K562 (cell line): ENCODE results near the gene ZBTB33. TPM values are rescaled to one million over a fixed set of nuclear protein-coding genes. Genes with fewer than 3 reads are reported as not detected.

Source experiments
- ATAC-seq: fragments of 200-7000 bp; cut with Tn5 transposase; 3 replicates; pipeline ENCODE4 v1.9.1; 2020; ENCODE audit warnings: moderate library complexity
- BruUV-seq: library from RNA; stranded (reverse); fragments of 400-500 nt; replicated peaks from 2 replicates; lab custom pipeline; 2021; lab: Mats Ljungman, UMichigan
- CTCF ChIA-PET: fragments of 300-600 bp; formaldehyde crosslinking; extraction: SDS; loops from one replicate; lab custom pipeline; 2021; ENCODE audit warnings: low intra/inter-chr PET ratio; lab: Yijun Ruan, JAX
- POLR2A ChIA-PET: fragments of 300-600, 350-650 bp; sonication (Branson Sonifier 250); formaldehyde crosslinking; extraction: SDS; loops from one replicate; lab custom pipeline; 2021; ENCODE audit warnings: antibody characterized with exemption, inconsistent platforms; lab: Yijun Ruan, JAX
- DNase-seq, 4 experiments: peaks; one replicate each; pipeline versions ENCODE4 v3.0.0 to v3.0.0-alpha.2; 2011 to 2018; ENCODE audit warnings: low spot score in 3 of 4, mixed read lengths in 3 of 4; ENCODE audit errors: extremely low read depth in 1 of 4
- FAIRE-seq: peaks from 2 replicates; lab custom pipeline; 2011; peaks lifted over from hg19 to GRCh38; lab: Jason Lieb, UNC
- H2AFZ ChIP-seq: 2 replicates; pipeline ENCODE4 v1.6.0; 2011; ENCODE audit warnings: low read depth, low read length, control low read depth, inconsistent platforms
- H3K27ac ChIP-seq: fragments of 200-600 bp; 3 replicates; pipeline ENCODE4 v1.8.0; 2011; ENCODE audit warnings: low read depth, mild to moderate bottlenecking, control low read depth, inconsistent platforms, low read length, moderate library complexity, mixed read lengths; ENCODE audit errors: extremely low read depth
- H3K27me3 ChIP-seq, 2 experiments: fragments of 300-600 bp in 1 of 2; 2 replicates in 1 of 2; 3 replicates in 1 of 2; pipeline versions ENCODE4 v1.6.0 to v1.8.0; 2011; ENCODE audit warnings: inconsistent platforms in 2 of 2, low read length in 2 of 2, mild to moderate bottlenecking in 1 of 2, mixed read lengths in 1 of 2, moderate library complexity in 1 of 2; ENCODE audit not compliant: control insufficient read depth in 2 of 2, insufficient read depth in 2 of 2
- H3K36me3 ChIP-seq: fragments of 300-600 bp; 3 replicates; pipeline ENCODE4 v1.8.0; 2011; ENCODE audit warnings: mild to moderate bottlenecking, low read length, inconsistent platforms; ENCODE audit not compliant: control insufficient read depth, insufficient read depth
- H3K4me1 ChIP-seq, 2 experiments: fragments of 200-600 bp in 1 of 2; replicated peaks in 1 of 2; 2 replicates in 1 of 2; 3 replicates in 1 of 2; pipeline versions ENCODE4 v1.5.1 to v1.8.0; 2011; ENCODE audit warnings: inconsistent platforms in 2 of 2, low read length in 2 of 2, mild to moderate bottlenecking in 1 of 2, mixed read lengths in 1 of 2, moderate library complexity in 1 of 2; ENCODE audit not compliant: control insufficient read depth in 2 of 2, insufficient read depth in 2 of 2
- H3K4me2 ChIP-seq: 2 replicates; pipeline ENCODE4 v1.6.1; 2011; ENCODE audit warnings: low read length, control low read depth, inconsistent platforms, mixed read lengths; ENCODE audit not compliant: insufficient read depth
- H3K4me3 ChIP-seq: fragments of 200-600 bp; sonication (generic), shearing (Covaris generic); 2 replicates; pipeline ENCODE4 v1.5.1; 2016; ENCODE audit warnings: control low read depth, inconsistent platforms
- H3K79me2 ChIP-seq: fragments of 200-600 bp; 3 replicates; pipeline ENCODE4 v1.8.0; 2011; ENCODE audit warnings: low read length, inconsistent platforms; ENCODE audit not compliant: control insufficient read depth, insufficient read depth
- H3K9ac ChIP-seq, 2 experiments: 2 replicates each; pipeline versions ENCODE4 v1.6.0 to v1.6.1; 2011; ENCODE audit warnings: low read depth in 2 of 2, low read length in 2 of 2, control low read depth in 1 of 2, inconsistent platforms in 1 of 2, mild to moderate bottlenecking in 1 of 2, mixed read lengths in 1 of 2; ENCODE audit not compliant: insufficient read depth in 1 of 2
- H3K9me1 ChIP-seq: one replicate; pipeline ENCODE4 v1.6.0; 2011; ENCODE audit warnings: inconsistent platforms, mild to moderate bottlenecking, low read length, moderate library complexity; ENCODE audit not compliant: control insufficient read depth, insufficient read depth
- H3K9me3 ChIP-seq: replicated peaks from 2 replicates; pipeline ENCODE4 v1.5.1; 2011; ENCODE audit warnings: low read depth, low read length, inconsistent platforms; ENCODE audit not compliant: control insufficient read depth, insufficient read depth
- H4K20me1 ChIP-seq: replicated peaks from 2 replicates; pipeline ENCODE4 v1.6.1; 2011; ENCODE audit warnings: low read length, inconsistent platforms, mixed read lengths; ENCODE audit not compliant: control insufficient read depth, insufficient read depth
- DPF2 ChIP-seq: fragments of 450-650 bp; IDR thresholded peaks from 2 replicates; pipeline ENCODE4 v1.6.1; 2016
- MAFF ChIP-seq: IDR thresholded peaks from 2 replicates; pipeline ENCODE4 v1.6.1; 2012; ENCODE audit warnings: low read length, improper control_type of control experiment
- PTTG1 ChIP-seq: fragments of 450-650 bp; IDR thresholded peaks from 2 replicates; pipeline ENCODE4 v1.6.1; 2016; ENCODE audit warnings: low read depth, mild to moderate bottlenecking, missing genetic modification characterization, missing compliant biosample characterization
- SMARCB1 ChIP-seq: IDR thresholded peaks from 2 replicates; pipeline ENCODE4 v1.6.1; 2011; ENCODE audit warnings: improper control_type of control experiment, low read depth; ENCODE audit not compliant: insufficient read length
- TCF7L2 ChIP-seq: fragments of 150-350 bp; IDR thresholded peaks from 2 replicates; pipeline ENCODE4 v1.6.1; 2016; ENCODE audit warnings: low read depth, mild to moderate bottlenecking, low read length, moderate library complexity
- ZNF121 ChIP-seq: sonication (generic); formaldehyde crosslinking; conservative IDR thresholded peaks from 2 replicates; pipeline ENCODE4 v1.8.0; 2022; ENCODE audit warnings: missing genetic modification reagents
- ZNF316 ChIP-seq: fragments of 450-650 bp; IDR thresholded peaks from 2 replicates; pipeline ENCODE4 v1.6.1; 2016
- WGBS: fragments of 100-300 bp; shearing (Covaris generic); methylation state at CpG from one replicate; pipeline ENCODE4 v1.1.6; 2016; ENCODE audit warnings: low coverage, mixed read lengths; ENCODE audit not compliant: insufficient coverage; ENCODE audit errors: missing lambda C conversion rate; 5-methylcytosine and 5-hydroxymethylcytosine counted together
- in situ Hi-C: fragments of 300-500 bp; cut with MboI; formaldehyde crosslinking; loops from 4 replicates; pipeline ENCODE4 v1.15.0; 2018; ENCODE audit warnings: inconsistent platforms, mixed read lengths
- intact Hi-C: fragments of 100-400 bp; cut with micrococcal nuclease; formaldehyde crosslinking; loops from 2 replicates; pipeline ENCODE4 v1.14.2; 2022
- polyA plus RNA-seq, 8 experiments: library from polyadenylated mRNA; depleted of rRNA in 4 of 8; stranded (reverse) in 5 of 8; unstranded in 3 of 8; fragments of >200 nt; fragmentation: Nextera tagmentation in 2 of 8; fragmentation: Illumina TruSeq in 1 of 8; extraction: Ambion mirVana in 2 of 8; extraction: Trizol in 1 of 8; gene quantifications; 2 replicates each; pipeline versions ENCODE4 v1.2.1 to v1.2.3, GENCODE V29; 2011 to 2014; ENCODE audit warnings: inconsistent platforms in 1 of 8, missing spikeins in 1 of 8
- total RNA-seq, 7 experiments: library from RNA; depleted of rRNA in 6 of 7; stranded (reverse); fragments of >200 nt in 6 of 7; fragmentation: Illumina TruSeq in 2 of 7; extraction: Trizol in 2 of 7; gene quantifications; 2 replicates each; pipeline versions ENCODE4 v1.2.1 to v1.2.3, GENCODE V29; 2011 to 2021; ENCODE audit warnings: low replicate concordance in 1 of 7
- TF ChIP-seq, protein P1 (sequence below): sonication (generic); formaldehyde crosslinking; IDR thresholded peaks from 2 replicates; pipeline ENCODE4 v1.8.1; 2022; ENCODE audit warnings: missing genetic modification reagents
- TF ChIP-seq, protein P2 (sequence below), 2 experiments: IDR thresholded peaks in 1 of 2; conservative IDR thresholded peaks in 1 of 2; 2 replicates each; pipeline ENCODE4 v1.6.1; 2016; ENCODE audit warnings: low read depth in 2 of 2, mild to moderate bottlenecking in 1 of 2, missing compliant biosample characterization in 1 of 2, missing genetic modification characterization in 1 of 2, moderate library complexity in 1 of 2
- TF ChIP-seq, protein P3 (sequence below): sonication (generic); formaldehyde crosslinking; IDR thresholded peaks from 2 replicates; pipeline ENCODE4 v1.8.1; 2023; ENCODE audit warnings: mild to moderate bottlenecking, missing genetic modification reagents, moderate library complexity
- TF ChIP-seq, protein P4 (sequence below): fragments of 450-650 bp; formaldehyde crosslinking; IDR thresholded peaks from 2 replicates; pipeline ENCODE4 v1.4.0; 2022; ENCODE audit warnings: missing genetic modification characterization
- TF ChIP-seq, protein P5 (sequence below): fragments of 250-450 bp; sonication (Bioruptor Pico); IDR thresholded peaks from 2 replicates; pipeline ENCODE4 v1.8.0; 2021; ENCODE audit warnings: mild to moderate bottlenecking, moderate library complexity

The ZBTB33 gene
- total and polyA plus RNA-seq, 9 of the 15 experiments (the other 6 are each of a cell fraction or from before 2014, with no cell fraction given): 5.6 to 29.8 (median 15.6) TPM

DNA sequence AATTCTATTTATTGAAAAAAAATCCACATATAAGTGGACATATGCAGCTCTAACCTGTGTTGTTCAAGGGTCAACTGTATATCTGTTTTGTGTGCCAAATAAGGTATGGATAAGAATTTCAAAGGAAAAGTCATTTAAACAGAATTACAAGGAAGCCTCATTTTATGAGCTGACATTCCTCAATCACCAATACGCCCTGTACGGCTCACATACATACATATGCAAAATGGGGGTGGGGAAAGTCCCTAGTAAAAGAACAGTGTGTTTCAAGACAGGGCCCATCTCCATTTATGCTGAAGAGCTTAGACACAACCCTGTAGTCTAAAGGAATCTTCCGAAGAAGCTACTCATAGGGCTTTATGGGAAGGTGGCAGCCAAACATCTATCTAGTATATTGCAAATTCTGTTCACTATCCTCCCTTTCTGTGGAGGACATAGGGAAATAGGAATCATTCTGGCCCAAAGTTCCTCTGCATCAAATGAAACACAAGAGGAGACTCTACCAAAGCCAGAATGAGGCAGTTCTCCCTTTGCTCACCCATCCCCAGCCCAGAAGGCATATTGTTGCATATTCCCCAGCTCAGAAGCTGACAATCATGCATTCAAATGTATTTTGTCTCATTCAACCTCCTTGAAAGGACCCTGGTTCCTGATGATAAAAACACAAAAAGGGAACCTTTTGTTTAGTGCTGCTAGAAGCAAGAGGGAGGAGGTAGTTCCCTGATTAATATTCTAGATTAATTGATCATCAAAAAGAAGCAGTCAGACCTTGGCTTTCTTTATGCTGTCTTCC lies 13.7 kb upstream of the ZBTB33 start (continued):
- TF ChIP-seq, protein P1, sequence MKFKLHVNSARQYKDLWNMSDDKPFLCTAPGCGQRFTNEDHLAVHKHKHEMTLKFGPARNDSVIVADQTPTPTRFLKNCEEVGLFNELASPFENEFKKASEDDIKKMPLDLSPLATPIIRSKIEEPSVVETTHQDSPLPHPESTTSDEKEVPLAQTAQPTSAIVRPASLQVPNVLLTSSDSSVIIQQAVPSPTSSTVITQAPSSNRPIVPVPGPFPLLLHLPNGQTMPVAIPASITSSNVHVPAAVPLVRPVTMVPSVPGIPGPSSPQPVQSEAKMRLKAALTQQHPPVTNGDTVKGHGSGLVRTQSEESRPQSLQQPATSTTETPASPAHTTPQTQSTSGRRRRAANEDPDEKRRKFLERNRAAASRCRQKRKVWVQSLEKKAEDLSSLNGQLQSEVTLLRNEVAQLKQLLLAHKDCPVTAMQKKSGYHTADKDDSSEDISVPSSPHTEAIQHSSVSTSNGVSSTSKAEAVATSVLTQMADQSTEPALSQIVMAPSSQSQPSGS (CRISPR knock-in tag): no peak
- TF ChIP-seq DPF2 (no peak), MAFF (no peak), ZNF316 (no peak)

DNA sequence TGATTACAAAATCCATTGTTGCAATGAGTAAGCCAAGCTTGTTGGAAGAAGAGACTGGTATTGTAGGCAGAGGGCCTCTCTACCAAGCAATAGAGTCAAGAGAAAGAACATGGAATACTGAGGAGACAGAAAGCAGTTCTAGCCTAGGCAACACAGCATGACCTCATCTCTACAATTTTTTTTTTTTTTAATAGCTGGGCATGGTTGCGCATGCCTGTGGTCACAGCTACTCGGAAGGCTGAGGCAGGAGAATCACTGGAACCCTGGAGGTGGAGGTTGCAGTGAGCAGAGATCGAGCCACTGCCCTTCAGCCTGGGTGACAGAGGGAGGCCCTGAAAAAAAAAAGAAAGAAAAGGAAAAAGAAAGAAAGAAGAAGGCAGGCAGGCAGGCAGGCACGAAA lies 11.7 kb upstream of the ZBTB33 start:
- FAIRE-seq: no peak
- Histone ChIP-seq H3K27me3 (no peaks in the 10 kb centered on the region), H3K9me1 (no peaks in the 10 kb centered on the region), H2AFZ (no peak overlapping the region), H3K27ac (no peak overlapping the region), H3K79me2 (peaks cover 20% of the 10 kb centered on the region), H4K20me1 (no peaks in the 10 kb centered on the region), H3K4me2 (no peak overlapping the region), H3K9ac (no peak overlapping the region), H3K4me1 (peaks cover 0 to 13% of the 10 kb centered on the region in 2 experiments; a peak in 2 of 5 replicates), H3K9me3 (no peaks in the 10 kb centered on the region), H3K4me3 (no peak overlapping the region), H3K36me3 (peaks cover 15% of the 10 kb centered on the region; the same call in 1 of the 3 replicates)
- POLR2A ChIA-PET: no interaction called here
- CTCF ChIA-PET: no interaction called here
- TF ChIP-seq, protein P2, sequence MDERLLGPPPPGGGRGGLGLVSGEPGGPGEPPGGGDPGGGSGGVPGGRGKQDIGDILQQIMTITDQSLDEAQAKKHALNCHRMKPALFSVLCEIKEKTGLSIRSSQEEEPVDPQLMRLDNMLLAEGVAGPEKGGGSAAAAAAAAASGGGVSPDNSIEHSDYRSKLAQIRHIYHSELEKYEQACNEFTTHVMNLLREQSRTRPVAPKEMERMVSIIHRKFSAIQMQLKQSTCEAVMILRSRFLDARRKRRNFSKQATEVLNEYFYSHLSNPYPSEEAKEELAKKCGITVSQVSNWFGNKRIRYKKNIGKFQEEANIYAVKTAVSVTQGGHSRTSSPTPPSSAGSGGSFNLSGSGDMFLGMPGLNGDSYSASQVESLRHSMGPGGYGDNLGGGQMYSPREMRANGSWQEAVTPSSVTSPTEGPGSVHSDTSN (CRISPR knock-in tag; IDR thresholded peaks at IDR 0.05; ENCODE audit: low read depth): no peak
- TF ChIP-seq, protein P2 (tag; conservative IDR thresholded peaks at IDR 0.05; ENCODE audit: low read depth): no peak
- TF ChIP-seq, protein P3, sequence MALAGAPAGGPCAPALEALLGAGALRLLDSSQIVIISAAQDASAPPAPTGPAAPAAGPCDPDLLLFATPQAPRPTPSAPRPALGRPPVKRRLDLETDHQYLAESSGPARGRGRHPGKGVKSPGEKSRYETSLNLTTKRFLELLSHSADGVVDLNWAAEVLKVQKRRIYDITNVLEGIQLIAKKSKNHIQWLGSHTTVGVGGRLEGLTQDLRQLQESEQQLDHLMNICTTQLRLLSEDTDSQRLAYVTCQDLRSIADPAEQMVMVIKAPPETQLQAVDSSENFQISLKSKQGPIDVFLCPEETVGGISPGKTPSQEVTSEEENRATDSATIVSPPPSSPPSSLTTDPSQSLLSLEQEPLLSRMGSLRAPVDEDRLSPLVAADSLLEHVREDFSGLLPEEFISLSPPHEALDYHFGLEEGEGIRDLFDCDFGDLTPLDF (CRISPR knock-in tag): no peak
- TF ChIP-seq, protein P4, sequence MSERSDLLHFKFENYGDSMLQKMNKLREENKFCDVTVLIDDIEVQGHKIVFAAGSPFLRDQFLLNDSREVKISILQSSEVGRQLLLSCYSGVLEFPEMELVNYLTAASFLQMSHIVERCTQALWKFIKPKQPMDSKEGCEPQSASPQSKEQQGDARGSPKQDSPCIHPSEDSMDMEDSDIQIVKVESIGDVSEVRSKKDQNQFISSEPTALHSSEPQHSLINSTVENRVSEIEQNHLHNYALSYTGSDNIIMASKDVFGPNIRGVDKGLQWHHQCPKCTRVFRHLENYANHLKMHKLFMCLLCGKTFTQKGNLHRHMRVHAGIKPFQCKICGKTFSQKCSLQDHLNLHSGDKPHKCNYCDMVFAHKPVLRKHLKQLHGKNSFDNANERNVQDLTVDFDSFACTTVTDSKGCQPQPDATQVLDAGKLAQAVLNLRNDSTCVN (CRISPR knock-in tag): no peak
- TF ChIP-seq PTTG1 (no peak), ZNF121 (CRISPR knock-in tag) (no peak), SMARCB1 (no peak), TCF7L2 (no peak)
- TF ChIP-seq, protein P5, sequence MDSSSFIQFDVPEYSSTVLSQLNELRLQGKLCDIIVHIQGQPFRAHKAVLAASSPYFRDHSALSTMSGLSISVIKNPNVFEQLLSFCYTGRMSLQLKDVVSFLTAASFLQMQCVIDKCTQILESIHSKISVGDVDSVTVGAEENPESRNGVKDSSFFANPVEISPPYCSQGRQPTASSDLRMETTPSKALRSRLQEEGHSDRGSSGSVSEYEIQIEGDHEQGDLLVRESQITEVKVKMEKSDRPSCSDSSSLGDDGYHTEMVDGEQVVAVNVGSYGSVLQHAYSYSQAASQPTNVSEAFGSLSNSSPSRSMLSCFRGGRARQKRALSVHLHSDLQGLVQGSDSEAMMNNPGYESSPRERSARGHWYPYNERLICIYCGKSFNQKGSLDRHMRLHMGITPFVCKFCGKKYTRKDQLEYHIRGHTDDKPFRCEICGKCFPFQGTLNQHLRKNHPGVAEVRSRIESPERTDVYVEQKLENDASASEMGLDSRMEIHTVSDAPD (CRISPR knock-in tag): no peak
- intact Hi-C loops (no loop called here), in situ Hi-C loops (no loop called here)
- 50% methylated on average over 1 of the region's 4 CpGs for WGBS
- ATAC-seq: no peak
- DNase-seq: no peak
- no TSS peak for BruUV-seq
